ENCODE data around the gene UNC13D.

Gene UNC13D

GRCh38 chr17:75832652-75833400 is 11.4 kb downstream of the UNC13D start:
- peak overlapping the region; percentile 61 to 63 (median 63) for H3K27ac Mint-ChIP-seq
- peak overlapping the region in 2 of 3 experiments; percentile 0 to 33 for H3K4me3 Mint-ChIP-seq
- no peaks in the 10 kb centered on the region for H3K27me3 Mint-ChIP-seq (ENCODE audit: low read depth)
- no peak for TF ChIP-seq CTCF (IDR thresholded peaks at IDR 0.05; ENCODE audit: unreplicated experiment in 3 of 3)
- no peaks in the 10 kb centered on the region for H3K9me3 Mint-ChIP-seq
- no peaks in the 10 kb centered on the region for H3K36me3 Mint-ChIP-seq (ENCODE audit: low read depth)
- peaks cover 25% of the 10 kb centered on the region for H3K4me1 Mint-ChIP-seq

DNA sequence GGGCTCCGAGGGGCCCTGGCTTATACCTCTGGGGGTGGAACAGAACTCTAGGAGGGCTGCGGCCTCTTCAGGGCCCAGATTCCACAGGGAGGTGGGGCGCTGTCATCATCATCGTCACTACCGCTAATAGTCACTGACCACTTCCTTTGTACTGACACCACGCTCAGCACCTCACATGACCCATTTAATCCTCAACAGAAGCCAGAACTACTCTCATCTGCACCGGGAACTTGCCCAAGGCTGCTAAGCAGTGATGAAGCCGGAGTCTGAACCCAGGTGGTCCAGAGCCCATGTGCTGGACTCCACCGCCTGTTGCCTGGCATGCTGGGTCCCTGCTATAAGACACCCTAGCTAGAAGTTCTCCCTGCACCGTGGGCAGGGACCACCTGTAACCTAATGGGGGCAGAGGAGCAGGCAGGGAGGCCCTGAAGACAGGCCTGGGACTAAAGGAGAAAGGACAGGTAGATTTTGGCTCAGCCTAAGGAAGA is 12.0 kb downstream of the UNC13D start:
- Mint-ChIP-seq H3K9me3 (no peaks in the 10 kb centered on the region), H3K27ac (peak overlapping the region in 2 of 3 experiments; percentile 32 to 63), H3K27me3 (ENCODE audit: low read depth) (no peaks in the 10 kb centered on the region), H3K36me3 (ENCODE audit: low read depth) (no peaks in the 10 kb centered on the region), H3K4me1 (peaks cover 28% of the 10 kb centered on the region), H3K4me3 (peak overlapping the region in 1 of 3 experiments; percentile 33)
- no peak for TF ChIP-seq CTCF (IDR thresholded peaks at IDR 0.05; ENCODE audit: unreplicated experiment in 3 of 3)

DNA sequence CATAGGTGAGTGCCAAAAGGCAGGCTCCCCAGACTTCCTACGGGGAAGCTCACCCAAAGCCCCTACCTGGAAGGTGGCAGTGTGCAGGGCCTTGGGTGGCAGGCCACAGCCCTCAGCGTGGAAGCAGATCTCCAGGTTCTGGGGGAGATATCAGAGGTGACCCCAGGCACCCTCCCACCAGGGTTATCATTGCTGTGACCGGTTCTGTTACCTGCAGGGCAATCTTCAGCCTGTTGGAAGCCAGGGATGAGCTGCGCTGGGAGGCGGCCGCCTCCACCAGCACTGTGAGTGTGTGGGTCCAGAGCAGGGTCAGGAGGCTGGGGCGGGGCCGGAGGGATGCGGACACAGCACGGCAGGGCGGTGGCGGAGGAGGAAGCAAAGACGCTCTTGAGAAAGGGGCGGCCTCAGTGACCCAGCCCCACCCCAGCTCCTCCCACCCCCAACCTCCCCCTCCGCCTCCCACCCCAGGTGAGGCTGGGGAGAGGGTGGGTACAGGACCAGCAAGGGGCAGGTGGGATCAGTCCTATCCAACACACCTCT is 13.1 kb downstream of the UNC13D start:
- no peaks in the 10 kb centered on the region for H3K9me3 Mint-ChIP-seq
- no peaks in the 10 kb centered on the region for H3K27me3 Mint-ChIP-seq (ENCODE audit: low read depth)
- no peak overlapping the region for H3K4me3 Mint-ChIP-seq
- peaks cover 4% of the 10 kb centered on the region for H3K36me3 Mint-ChIP-seq (ENCODE audit: low read depth)
- no peak overlapping the region for H3K27ac Mint-ChIP-seq
- H3K4me1 Mint-ChIP-seq = peaks cover 32% of the 10 kb centered on the region
- TF ChIP-seq CTCF (IDR thresholded peaks at IDR 0.05; ENCODE audit: unreplicated experiment in 3 of 3) = no peak

DNA sequence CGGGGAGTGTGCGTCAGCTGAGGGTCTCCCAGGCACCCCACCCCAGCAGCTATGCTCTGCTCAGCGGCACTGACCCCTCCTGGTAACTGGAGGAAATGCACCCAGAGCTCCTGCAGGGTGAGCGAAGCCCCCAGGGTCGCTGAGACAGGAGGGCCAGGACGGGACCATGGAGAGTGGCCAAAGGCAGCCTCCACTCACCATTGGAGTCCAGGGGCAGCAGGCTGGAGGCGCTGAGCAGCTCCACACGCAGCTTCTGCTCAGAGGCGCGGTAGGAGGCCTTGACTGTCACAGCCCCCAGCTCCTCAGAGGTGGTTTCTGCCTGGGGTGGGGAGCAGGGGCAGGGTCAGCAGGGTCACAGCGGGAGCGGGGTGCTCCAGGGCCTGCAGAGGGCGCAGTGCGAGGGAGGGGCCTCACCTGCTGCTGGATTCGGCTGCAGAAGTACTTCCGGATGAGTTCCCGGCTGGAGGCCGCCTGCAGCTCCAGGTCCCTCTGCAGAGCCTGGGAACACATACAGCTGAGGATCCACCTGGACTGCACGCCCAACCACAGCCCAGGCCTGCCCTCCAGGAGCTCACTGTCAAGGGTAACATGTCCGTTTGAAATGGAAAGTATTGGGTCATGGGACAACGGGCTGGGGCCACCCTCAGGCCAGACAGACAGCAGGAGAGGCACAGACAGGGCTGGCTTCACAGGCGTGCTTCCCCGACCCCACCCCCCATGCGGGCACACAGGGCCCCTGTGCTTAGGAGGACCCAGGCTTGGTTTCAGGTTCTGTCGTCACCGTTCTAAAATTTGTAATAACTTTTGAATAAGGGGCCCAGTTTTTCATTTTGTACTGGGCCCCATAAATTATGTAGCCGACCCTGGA is 13.8 kb downstream of the UNC13D start:
- Mint-ChIP-seq H3K36me3 (ENCODE audit: low read depth) (peaks cover 4% of the 10 kb centered on the region), H3K27me3 (ENCODE audit: low read depth) (no peaks in the 10 kb centered on the region), H3K27ac (no peak overlapping the region), H3K4me3 (no peak overlapping the region), H3K4me1 (peaks cover 34% of the 10 kb centered on the region), H3K9me3 (no peaks in the 10 kb centered on the region)
- peak; percentile 40 to 50 (median 49) for TF ChIP-seq CTCF (IDR thresholded peaks at IDR 0.05; ENCODE audit: unreplicated experiment in 3 of 3)

DNA sequence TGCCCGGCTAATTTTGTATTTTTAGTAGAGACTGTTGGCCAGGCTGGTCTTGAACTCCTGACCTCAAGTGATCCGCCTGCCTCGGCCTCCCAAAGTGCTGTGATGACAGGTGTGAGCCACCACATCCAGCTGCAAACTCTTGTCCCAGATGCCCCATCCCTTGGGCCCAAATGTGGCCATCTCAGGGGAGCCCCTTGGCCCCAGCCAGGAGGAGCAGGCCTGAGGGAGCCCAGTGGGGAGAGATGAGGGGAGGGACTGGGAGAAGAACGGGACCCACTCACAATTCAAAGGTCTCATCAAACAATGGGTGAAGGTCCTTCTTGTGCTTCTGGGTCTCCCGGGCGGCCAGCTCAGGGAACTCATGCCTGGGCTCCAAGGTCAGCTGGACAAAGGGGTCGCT is 14.5 kb downstream of the UNC13D start:
- no peak for TF ChIP-seq CTCF (IDR thresholded peaks at IDR 0.05; ENCODE audit: unreplicated experiment in 3 of 3)
- Mint-ChIP-seq H3K27me3 (ENCODE audit: low read depth) (no peaks in the 10 kb centered on the region), H3K36me3 (ENCODE audit: low read depth) (peaks cover 4% of the 10 kb centered on the region), H3K27ac (no peak overlapping the region), H3K9me3 (no peaks in the 10 kb centered on the region), H3K4me3 (no peak overlapping the region), H3K4me1 (peaks cover 37% of the 10 kb centered on the region)

Measured in nephron (organoid).